ENCODE results near the gene SOX6. TPM values are rescaled to one million over a fixed set of nuclear protein-coding genes. Genes with fewer than 3 reads are reported as not detected.

SOX6 gene
- total RNA-seq, 1 experiment from 2014 or later = not detected

GRCh38 chr11:16240687-16241086 is 115.7 kb downstream of the SOX6 start:
- no peak overlapping the region for H3K27ac Mint-ChIP-seq
- H3K23me2 ChIP-seq (ENCODE audit: insufficient read length, low read depth, low read length, poor library complexity, severe bottlenecking) = no peaks in the 10 kb centered on the region
- no peak overlapping the region for H2BK20ac ChIP-seq (ENCODE audit: low read depth, low read length, poor library complexity, severe bottlenecking)
- H3K9ac ChIP-seq (ENCODE audit: extremely low read depth, insufficient read length, low read length) = no peak overlapping the region
- H3K79me2 ChIP-seq (ENCODE audit: insufficient read depth, low read length) = no peaks in the 10 kb centered on the region
- H3K4me3 Mint-ChIP-seq = no peak overlapping the region
- no peaks in the 10 kb centered on the region for H3K4me1 ChIP-seq (ENCODE audit: insufficient read depth, low read length)
- TF ChIP-seq CTCF (conservative IDR thresholded peaks at IDR 0.05) = no peak
- no peak overlapping the region for H2BK15ac ChIP-seq (ENCODE audit: low read depth, low read length)
- no peak overlapping the region for H3K56ac ChIP-seq (ENCODE audit: insufficient read length, low read depth, low read length)
- no peak overlapping the region for H3K27ac ChIP-seq (ENCODE audit: insufficient read length, low read depth, low read length)
- H3K4me1 Mint-ChIP-seq = 0 out of 4 replicates have a peak, but pooled peaks cover 0 to 6% of the 10 kb centered on the region in 2 experiments
- no peak for DNase-seq
- H2BK120ac ChIP-seq (ENCODE audit: low read depth, low read length, poor library complexity, severe bottlenecking) = no peak overlapping the region
- H3K27me3 ChIP-seq (ENCODE audit: insufficient read depth, low read length) = no peaks in the 10 kb centered on the region
- H3K4ac ChIP-seq (ENCODE audit: low read depth, low read length) = no peak overlapping the region
- H2BK12ac ChIP-seq (ENCODE audit: insufficient read length, low read depth, low read length) = no peak overlapping the region
- no peaks in the 10 kb centered on the region for H3K9me3 ChIP-seq (ENCODE audit: control insufficient read depth, low read depth, low read length)
- no peak overlapping the region for H3K4me2 ChIP-seq (ENCODE audit: insufficient read depth, insufficient read length, low read length)
- H3K23ac ChIP-seq (ENCODE audit: insufficient read length, low read depth, low read length) = no peak overlapping the region
- no peak overlapping the region for H3K18ac ChIP-seq (ENCODE audit: insufficient read length, low read depth, low read length)
- H4K8ac ChIP-seq (replicated peaks; ENCODE audit: insufficient read length, low read depth, low read length) = no peak overlapping the region
- H2AFZ ChIP-seq (ENCODE audit: low read length) = no peak overlapping the region
- no peaks in the 10 kb centered on the region for H3K36me3 Mint-ChIP-seq (ENCODE audit: insufficient read depth in 1 of 3, low read depth in 3 of 3)
- H3T11ph ChIP-seq (ENCODE audit: low read length) = no peak overlapping the region
- H3K14ac ChIP-seq (ENCODE audit: insufficient read depth, low read length) = no peak overlapping the region
- H2BK5ac ChIP-seq (ENCODE audit: insufficient read length, low read length) = no peak overlapping the region
- peaks cover 2% of the 10 kb centered on the region; the same call in 1 of the 2 replicates for H3K27me3 Mint-ChIP-seq (ENCODE audit: low read depth)
- no peak overlapping the region for H4K91ac ChIP-seq (ENCODE audit: insufficient read length, low read depth, low read length)
- H4K5ac ChIP-seq (ENCODE audit: insufficient read length, low read depth, low read length) = no peak overlapping the region
- H3K9me3 Mint-ChIP-seq = no peaks in the 10 kb centered on the region
- no peaks in the 10 kb centered on the region for H3K79me1 ChIP-seq (ENCODE audit: insufficient read depth, low read depth, low read length, poor library complexity, severe bottlenecking)
- no peaks in the 10 kb centered on the region for H4K20me1 ChIP-seq (ENCODE audit: control insufficient read depth, insufficient read depth, insufficient read length)
- WGBS (ENCODE audit: extremely low coverage, insufficient read length, low lambda C conversion rate) = no CpG with 5 or more reads among the region's 1 CpG
- H2AK5ac ChIP-seq (ENCODE audit: insufficient read length, low read length) = no peak overlapping the region
